ENCODE results near the gene FH.

Gene FH

GRCh38 chr1:241525026-241525425, 5.5 kb upstream of the FH start:
- TF ChIP-seq, protein P1, sequence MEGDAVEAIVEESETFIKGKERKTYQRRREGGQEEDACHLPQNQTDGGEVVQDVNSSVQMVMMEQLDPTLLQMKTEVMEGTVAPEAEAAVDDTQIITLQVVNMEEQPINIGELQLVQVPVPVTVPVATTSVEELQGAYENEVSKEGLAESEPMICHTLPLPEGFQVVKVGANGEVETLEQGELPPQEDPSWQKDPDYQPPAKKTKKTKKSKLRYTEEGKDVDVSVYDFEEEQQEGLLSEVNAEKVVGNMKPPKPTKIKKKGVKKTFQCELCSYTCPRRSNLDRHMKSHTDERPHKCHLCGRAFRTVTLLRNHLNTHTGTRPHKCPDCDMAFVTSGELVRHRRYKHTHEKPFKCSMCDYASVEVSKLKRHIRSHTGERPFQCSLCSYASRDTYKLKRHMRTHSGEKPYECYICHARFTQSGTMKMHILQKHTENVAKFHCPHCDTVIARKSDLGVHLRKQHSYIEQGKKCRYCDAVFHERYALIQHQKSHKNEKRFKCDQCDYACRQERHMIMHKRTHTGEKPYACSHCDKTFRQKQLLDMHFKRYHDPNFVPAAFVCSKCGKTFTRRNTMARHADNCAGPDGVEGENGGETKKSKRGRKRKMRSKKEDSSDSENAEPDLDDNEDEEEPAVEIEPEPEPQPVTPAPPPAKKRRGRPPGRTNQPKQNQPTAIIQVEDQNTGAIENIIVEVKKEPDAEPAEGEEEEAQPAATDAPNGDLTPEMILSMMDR (IDR thresholded peaks at IDR 0.05; ENCODE audit: borderline replicate concordance, insufficient read depth, low read depth, low read length): no peak

GRCh38 chr1:241521718-241522117, 2.2 kb upstream of the FH start:
- TF ChIP-seq, protein P1 (IDR thresholded peaks at IDR 0.05; ENCODE audit: borderline replicate concordance, insufficient read depth, low read depth, low read length): no peak
- H3K4me3 ChIP-seq (ENCODE audit: low read depth, low read length): no peak overlapping the region

More at GRCh38 chr1:241525026-241525425, 5.5 kb upstream of the FH start:
- H3K4me3 ChIP-seq (ENCODE audit: low read depth, low read length): no peak overlapping the region

GRCh38 chr1:241520080-241520465, 518 bp upstream of the FH start:
- peak overlapping the region; percentile 93 for H3K4me3 ChIP-seq (ENCODE audit: low read depth, low read length)
- TF ChIP-seq, protein P1 (IDR thresholded peaks at IDR 0.05; ENCODE audit: borderline replicate concordance, insufficient read depth, low read depth, low read length): no peak

GRCh38 chr1:241518476-241519307, 863 bp downstream of the FH start:
- TF ChIP-seq, protein P1 (IDR thresholded peaks at IDR 0.05; ENCODE audit: borderline replicate concordance, insufficient read depth, low read depth, low read length): no peak

DNA sequence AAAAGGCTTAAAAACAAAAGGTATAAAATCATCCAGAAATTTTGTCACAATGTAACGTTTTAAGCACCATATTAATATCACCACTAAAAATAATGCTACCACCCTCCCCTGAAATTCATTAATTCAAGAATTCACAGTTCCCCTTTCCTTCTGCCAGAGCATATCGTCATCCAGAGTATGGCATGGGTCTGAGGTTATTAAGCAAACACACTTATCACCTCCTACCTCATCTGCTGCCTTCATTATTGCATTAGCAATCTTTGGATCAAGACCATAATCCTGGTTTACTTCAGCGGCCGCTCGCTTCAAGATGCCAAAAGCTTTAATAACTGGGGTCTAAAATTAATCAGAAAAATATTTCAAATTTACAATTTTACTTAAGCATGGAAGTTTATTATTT, 6.2 kb downstream of the FH start:
- TF ChIP-seq, protein P1 (IDR thresholded peaks at IDR 0.05; ENCODE audit: borderline replicate concordance, insufficient read depth, low read depth, low read length): no peak
- no peak overlapping the region for H3K4me3 ChIP-seq (ENCODE audit: low read depth, low read length)

More at GRCh38 chr1:241518476-241519307, 863 bp downstream of the FH start:
- peak overlapping the region; percentile 93 for H3K4me3 ChIP-seq (ENCODE audit: low read depth, low read length)

DNA sequence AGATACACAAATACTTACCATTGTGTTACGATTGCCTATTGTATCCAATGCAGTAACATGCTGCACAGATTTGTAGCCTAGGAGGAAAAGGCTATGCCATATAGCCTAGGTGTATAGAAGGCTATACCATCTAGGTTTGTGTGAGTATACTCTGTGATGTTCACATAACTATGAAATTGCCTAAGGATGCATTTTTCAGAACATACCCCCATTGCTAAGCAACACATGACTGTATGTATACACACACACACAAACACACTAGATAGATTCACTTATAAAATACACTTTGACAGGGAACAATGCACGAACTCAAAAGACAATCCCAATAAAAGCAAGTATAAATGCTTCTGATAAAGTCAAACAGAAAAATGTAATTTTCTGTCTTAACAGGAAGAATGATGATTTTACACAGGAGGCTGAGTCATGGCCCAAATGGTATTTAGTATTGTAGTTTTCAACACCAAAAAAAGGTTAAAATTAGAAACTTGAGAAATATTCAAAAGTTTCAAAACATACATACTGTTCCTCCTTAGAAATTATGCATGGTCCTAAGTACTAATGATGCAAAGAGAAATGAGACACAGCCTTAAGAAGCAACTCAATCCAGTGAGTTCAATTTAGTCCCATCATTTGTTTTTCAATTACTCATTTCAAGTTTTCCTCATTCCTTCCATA, 12.2 kb downstream of the FH start:
- no peak overlapping the region for H3K4me3 ChIP-seq (ENCODE audit: low read depth, low read length)
- TF ChIP-seq, protein P1 (IDR thresholded peaks at IDR 0.05; ENCODE audit: borderline replicate concordance, insufficient read depth, low read depth, low read length): no peak

All from GM12875 (cell line).